GM23248 (cell line): Measurements from ENCODE around the gene OTP. TPM values are rescaled to one million over a fixed set of nuclear protein-coding genes. Genes with fewer than 3 reads are reported as not detected.

Source experiments
- DNase-seq: peaks from one replicate; pipeline ENCODE4 v3.0.0-alpha.2; 2015
- H2AFZ ChIP-seq: fragments of 200-600 bp; sonication (generic); 2 replicates; pipeline ENCODE4 v1.6.1; 2016; ENCODE audit warnings: antibody characterized with exemption
- H3F3A ChIP-seq: fragments of 200-600 bp; sonication (generic); 2 replicates; pipeline ENCODE4 v1.6.1; 2016; ENCODE audit warnings: mild to moderate bottlenecking, antibody characterized with exemption, mixed run types; ENCODE audit not compliant: insufficient read depth
- H3K27ac ChIP-seq: fragments of 200-600 bp; sonication (generic); 2 replicates; pipeline ENCODE4 v1.5.1; 2016; ENCODE audit warnings: mild to moderate bottlenecking
- H3K27me3 ChIP-seq: fragments of 200-600 bp; sonication (generic); replicated peaks from 2 replicates; pipeline ENCODE4 v1.6.1; 2016; ENCODE audit warnings: mild to moderate bottlenecking; ENCODE audit not compliant: insufficient read depth
- H3K36me3 ChIP-seq: fragments of 200-600 bp; sonication (generic); 2 replicates; pipeline ENCODE4 v1.6.1; 2016; ENCODE audit warnings: low read depth, mild to moderate bottlenecking
- H3K4me1 ChIP-seq: fragments of 200-600 bp; sonication (generic); 2 replicates; pipeline ENCODE4 v1.6.1; 2016; ENCODE audit warnings: mild to moderate bottlenecking; ENCODE audit not compliant: insufficient read depth
- H3K4me2 ChIP-seq: fragments of 200-600 bp; sonication (generic); one replicate; pipeline ENCODE4 v1.6.1; 2016; ENCODE audit warnings: mild to moderate bottlenecking; ENCODE audit not compliant: unreplicated experiment
- H3K4me3 ChIP-seq: fragments of 200-600 bp; sonication (generic); 2 replicates; pipeline ENCODE4 v1.5.1; 2016; ENCODE audit warnings: mild to moderate bottlenecking
- H3K79me2 ChIP-seq: fragments of 200-600 bp; sonication (generic); 2 replicates; pipeline ENCODE4 v1.6.1; 2016; ENCODE audit warnings: mild to moderate bottlenecking; ENCODE audit not compliant: insufficient read depth
- H3K9ac ChIP-seq: fragments of 200-600 bp; sonication (generic); 2 replicates; pipeline ENCODE4 v1.6.1; 2016; ENCODE audit warnings: mild to moderate bottlenecking
- H3K9me2 ChIP-seq: fragments of 200-600 bp; sonication (generic); 2 replicates; pipeline ENCODE4 v1.6.1; 2016; ENCODE audit warnings: mixed run types, mild to moderate bottlenecking, moderate library complexity; ENCODE audit not compliant: insufficient read depth
- H3K9me3 ChIP-seq: fragments of 200-600 bp; sonication (generic); one replicate; pipeline ENCODE4 v1.6.1; 2017; ENCODE audit warnings: low read depth
- H4K20me1 ChIP-seq: fragments of 200-600 bp; sonication (generic); 2 replicates; pipeline ENCODE4 v1.6.0; 2016; ENCODE audit not compliant: insufficient read depth
- EZH2 ChIP-seq: fragments of 200-600 bp; sonication (generic); IDR thresholded peaks from 2 replicates; pipeline ENCODE4 v1.6.1; 2018; ENCODE audit warnings: antibody characterized with exemption, mild to moderate bottlenecking; ENCODE audit not compliant: insufficient read depth, poor library complexity, severe bottlenecking
- EZH2phosphoT487 ChIP-seq: fragments of 200-600 bp; sonication (generic); IDR thresholded peaks from 2 replicates; pipeline ENCODE4 v1.6.1; 2018; ENCODE audit warnings: antibody characterized with exemption, moderate library complexity, mild to moderate bottlenecking, low read depth; ENCODE audit not compliant: insufficient read depth
- WGBS, 2 experiments: methylation state at CpG; one replicate each; pipeline ENCODE4 v1.1.6; 2015 to 2017; ENCODE audit warnings: low lambda C conversion rate in 2 of 2, low coverage in 1 of 2; ENCODE audit errors: missing lambda C conversion rate in 2 of 2; 5-methylcytosine and 5-hydroxymethylcytosine counted together
- in situ Hi-C: fragments of 300-500 bp; cut with MboI; formaldehyde crosslinking; loops from 2 replicates; pipeline ENCODE4 v1.15.0; 2020
- polyA plus RNA-seq: library from polyadenylated mRNA; unstranded; fragments of >200 nt; fragmentation: Nextera tagmentation; extraction: Ambion mirVana; gene quantifications from 2 replicates; pipeline ENCODE4 v1.2.1, GENCODE V29; 2016
- total RNA-seq: library from RNA; depleted of rRNA; stranded (reverse); fragments of >200 nt; shearing (Covaris generic); gene quantifications from 2 replicates; pipeline ENCODE4 v1.2.3, GENCODE V29; 2014

OTP gene
- total and polyA plus RNA-seq, 2 experiments from 2014 or later: not detected

DNA sequence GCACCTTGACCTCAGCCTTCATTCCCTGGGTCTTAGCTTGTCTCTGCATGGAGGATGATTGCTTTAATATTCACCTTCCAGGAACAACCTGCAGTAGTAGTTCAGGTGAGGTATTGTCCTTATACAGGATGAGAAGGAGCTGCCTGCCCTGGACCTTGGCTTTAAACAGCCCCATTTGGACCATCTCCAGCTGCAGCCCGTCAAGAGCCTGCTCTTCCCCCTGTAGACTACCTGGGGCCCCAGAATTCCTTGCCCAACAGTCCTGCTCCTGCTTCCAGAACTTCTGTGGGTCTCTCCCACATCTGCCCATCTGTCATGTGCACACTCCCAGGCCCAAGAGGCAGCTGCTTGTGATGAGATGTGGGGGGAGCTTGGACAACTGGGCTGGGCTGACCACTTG is 12.2 kb upstream of the OTP start:
- Histone ChIP-seq H3F3A (no peaks in the 10 kb centered on the region), H3K27me3 (peaks cover 52% of the 10 kb centered on the region), H3K4me3 (no peak overlapping the region), H3K79me2 (no peaks in the 10 kb centered on the region), H3K36me3 (no peaks in the 10 kb centered on the region), H2AFZ (no peak overlapping the region), H3K9me2 (no peaks in the 10 kb centered on the region), H3K27ac (no peak overlapping the region), H3K9me3 (no peaks in the 10 kb centered on the region), H3K4me1 (no peaks in the 10 kb centered on the region), H3K9ac (no peak overlapping the region), H4K20me1 (no peaks in the 10 kb centered on the region), H3K4me2 (no peak overlapping the region)
- 0 to 14% methylated on average over 1 of the region's 1 CpG for WGBS, 2 experiments
- DNase-seq: no peak
- in situ Hi-C loops: no loop called here
- TF ChIP-seq EZH2phosphoT487 (no peak), EZH2 (no peak)

DNA sequence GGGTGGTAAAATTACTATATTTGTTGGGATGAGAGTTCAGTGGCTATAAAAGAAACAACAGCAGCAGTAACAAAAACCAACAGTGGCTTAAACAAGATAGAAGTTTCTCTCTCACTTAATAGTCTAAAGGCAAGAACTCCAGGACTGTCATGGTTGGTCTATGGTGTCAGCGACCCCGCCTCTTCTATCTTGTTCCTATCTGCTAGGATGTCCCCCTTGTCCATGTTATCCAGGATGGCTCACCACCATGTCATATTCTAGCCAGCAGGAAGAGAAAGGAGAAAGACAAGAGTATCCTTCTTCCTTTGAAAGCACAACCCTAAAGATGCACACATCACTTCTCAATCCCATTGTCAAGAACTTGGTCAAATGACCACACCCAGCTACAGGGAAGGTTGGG is 11.3 kb upstream of the OTP start:
- Histone ChIP-seq H3K9me3 (no peaks in the 10 kb centered on the region), H4K20me1 (no peaks in the 10 kb centered on the region), H3K9ac (no peak overlapping the region), H2AFZ (no peak overlapping the region), H3K36me3 (no peaks in the 10 kb centered on the region), H3K4me3 (no peak overlapping the region), H3F3A (no peaks in the 10 kb centered on the region), H3K9me2 (no peaks in the 10 kb centered on the region), H3K79me2 (no peaks in the 10 kb centered on the region), H3K4me1 (no peaks in the 10 kb centered on the region), H3K4me2 (no peak overlapping the region), H3K27ac (no peak overlapping the region), H3K27me3 (peaks cover 51% of the 10 kb centered on the region)
- in situ Hi-C loops: no loop called here
- WGBS, 2 experiments: 77 to 85% methylated on average over 2 of the region's 2 CpGs
- no peak for DNase-seq
- TF ChIP-seq EZH2 (no peak), EZH2phosphoT487 (no peak)

- Histone ChIP-seq H3K36me3 (no peaks in the 10 kb centered on the region), H3K27me3 (peaks cover 72% of the 10 kb centered on the region), H3K27ac (no peak overlapping the region), H3K9ac (no peak overlapping the region), H2AFZ (no peak overlapping the region), H3K79me2 (no peaks in the 10 kb centered on the region), H3K4me1 (no peaks in the 10 kb centered on the region), H3F3A (no peaks in the 10 kb centered on the region), H3K9me3 (no peaks in the 10 kb centered on the region), H3K4me2 (no peak overlapping the region), H3K4me3 (0 out of 2 replicates have a peak overlapping the region, but pooled peaks have one; percentile 58), H4K20me1 (no peaks in the 10 kb centered on the region), H3K9me2 (no peaks in the 10 kb centered on the region)
- in situ Hi-C loops: no loop called here
- WGBS, 2 experiments: 59 to 67% methylated on average over 11 of the region's 11 CpGs
- TF ChIP-seq EZH2 (peak; percentile 61), EZH2phosphoT487 (no peak)
- no peak for DNase-seq
Observed at GRCh38 chr5:77645995-77646639, 7.6 kb upstream of the OTP start.

DNA sequence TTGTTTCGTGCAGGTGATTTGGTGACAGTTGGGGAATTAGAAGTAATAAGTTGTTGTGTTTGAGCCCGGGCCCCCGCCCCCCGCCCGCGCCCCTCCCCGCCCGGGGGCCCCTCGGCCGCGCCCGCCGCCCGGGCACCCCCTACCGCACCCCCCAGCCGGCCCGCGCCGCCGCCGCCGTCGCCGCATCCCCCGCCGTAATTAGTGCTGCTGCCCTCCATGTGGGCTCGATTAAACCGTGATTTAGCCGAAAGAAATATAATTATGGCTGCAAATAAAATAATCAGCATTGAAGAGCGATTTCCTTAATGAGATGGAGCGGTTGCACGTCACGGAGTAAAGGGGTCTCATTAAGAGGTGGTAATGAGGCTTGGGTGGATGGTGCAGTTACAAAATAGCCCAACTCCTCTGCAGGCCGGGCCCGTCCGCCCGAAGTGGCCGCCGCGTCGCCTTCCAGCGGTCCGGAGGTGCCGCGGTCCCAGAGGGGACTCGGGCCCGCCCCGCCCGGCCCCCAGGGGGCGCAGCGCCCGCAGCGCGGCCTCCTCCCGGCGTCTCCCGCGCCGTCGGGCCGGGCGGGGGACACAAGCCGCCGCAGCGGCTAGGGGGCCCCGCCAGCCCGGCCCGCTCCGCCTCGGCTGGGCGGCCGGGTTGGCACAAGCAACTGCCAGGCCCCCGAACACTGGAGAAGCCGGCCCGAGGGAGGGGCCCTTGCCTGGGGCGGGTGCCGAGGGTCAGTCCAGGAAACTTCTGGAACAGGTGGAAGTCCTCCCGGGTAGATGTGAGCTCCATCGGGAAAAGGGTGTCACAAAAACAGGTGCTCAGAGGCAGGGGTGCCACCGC is 6.9 kb upstream of the OTP start:
- DNase-seq: peak; percentile 52
- Histone ChIP-seq H3K4me3 (peak overlapping the region; percentile 58), H3K79me2 (no peaks in the 10 kb centered on the region), H2AFZ (no peak overlapping the region), H3K4me1 (no peaks in the 10 kb centered on the region), H3K9me3 (no peaks in the 10 kb centered on the region), H3K27me3 (peaks cover 73% of the 10 kb centered on the region), H3K9me2 (no peaks in the 10 kb centered on the region), H3F3A (no peaks in the 10 kb centered on the region), H3K36me3 (no peaks in the 10 kb centered on the region), H4K20me1 (no peaks in the 10 kb centered on the region), H3K9ac (no peak overlapping the region), H3K4me2 (no peak overlapping the region), H3K27ac (no peak overlapping the region)
- 8 to 12% methylated on average over 51 to 59 of the region's 80 CpGs for WGBS, 2 experiments
- TF ChIP-seq EZH2: no peak
- no peak for TF ChIP-seq EZH2phosphoT487
- in situ Hi-C loops: no loop called here
